ENCODE data around the gene EEF1AKMT3. TPM values are rescaled to one million over a fixed set of nuclear protein-coding genes. Genes with fewer than 3 reads are reported as not detected.
"Not testable (repeated sequence)": the region's sequence is repeated elsewhere in the genome, so short reads cannot be mapped to it uniquely, and the experiment has no call there.

Gene EEF1AKMT3
- total RNA-seq, 1 experiment from 2014 or later = 5.0 TPM

DNA sequence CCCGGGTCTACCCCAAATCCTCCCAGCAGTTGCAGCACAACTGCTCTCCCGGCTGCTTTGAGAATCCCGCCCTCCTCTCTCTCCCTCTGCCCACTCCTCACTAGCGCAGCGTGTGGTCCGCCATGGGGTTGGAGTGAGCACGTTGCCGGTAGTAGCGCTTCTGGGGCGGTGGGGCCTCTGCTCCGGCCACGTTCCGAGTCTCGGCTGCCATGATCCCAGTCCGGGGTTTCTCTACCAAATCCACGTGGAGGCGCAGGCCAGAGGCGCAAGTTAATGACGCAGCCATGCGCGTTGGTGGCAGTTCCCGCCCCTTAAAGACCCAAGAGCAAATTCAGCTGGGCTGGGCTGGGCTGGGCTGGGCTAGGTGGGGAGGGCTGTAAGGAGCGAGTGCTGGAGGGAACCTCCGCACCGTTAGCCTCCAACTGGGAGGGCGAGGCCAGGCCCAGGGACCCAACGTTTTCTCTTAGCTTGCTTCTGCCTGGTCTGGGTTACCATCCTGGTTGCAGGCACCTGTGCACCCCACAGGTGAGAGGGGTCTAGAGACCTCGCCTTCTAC, 463 bp upstream of the EEF1AKMT3 start, which contains the start of gene METTL1:
Gene METTL1, minus strand, starts transcription at position 233 of the 556 bp plus-strand sequence. Its CDS starts 22 bp downstream, at position 211.
- Histone ChIP-seq H3K4me3 (ENCODE audit: low read depth, low read length) (peak within 1 kb of the TSS; percentile 82), H3K27me3 (replicated peaks; ENCODE audit: control insufficient read depth, insufficient read depth, low read length) (no peaks in the 10 kb centered on the region), H3K36me3 (ENCODE audit: control insufficient read depth, insufficient read depth, low read length) (peaks cover 3% of the 10 kb centered on the region), H3K9me3 (no peaks in the 10 kb centered on the region), H3K4me1 (peaks cover 14% of the 10 kb centered on the region)
- peaks cover 8% of the 10 kb centered on the region for H3K4me1 Mint-ChIP-seq (ENCODE audit: low read depth, unreplicated experiment)
- peak within 1 kb of the TSS; percentile 97 for H3K27ac Mint-ChIP-seq (ENCODE audit: unreplicated experiment)
- TF ChIP-seq, protein P1, sequence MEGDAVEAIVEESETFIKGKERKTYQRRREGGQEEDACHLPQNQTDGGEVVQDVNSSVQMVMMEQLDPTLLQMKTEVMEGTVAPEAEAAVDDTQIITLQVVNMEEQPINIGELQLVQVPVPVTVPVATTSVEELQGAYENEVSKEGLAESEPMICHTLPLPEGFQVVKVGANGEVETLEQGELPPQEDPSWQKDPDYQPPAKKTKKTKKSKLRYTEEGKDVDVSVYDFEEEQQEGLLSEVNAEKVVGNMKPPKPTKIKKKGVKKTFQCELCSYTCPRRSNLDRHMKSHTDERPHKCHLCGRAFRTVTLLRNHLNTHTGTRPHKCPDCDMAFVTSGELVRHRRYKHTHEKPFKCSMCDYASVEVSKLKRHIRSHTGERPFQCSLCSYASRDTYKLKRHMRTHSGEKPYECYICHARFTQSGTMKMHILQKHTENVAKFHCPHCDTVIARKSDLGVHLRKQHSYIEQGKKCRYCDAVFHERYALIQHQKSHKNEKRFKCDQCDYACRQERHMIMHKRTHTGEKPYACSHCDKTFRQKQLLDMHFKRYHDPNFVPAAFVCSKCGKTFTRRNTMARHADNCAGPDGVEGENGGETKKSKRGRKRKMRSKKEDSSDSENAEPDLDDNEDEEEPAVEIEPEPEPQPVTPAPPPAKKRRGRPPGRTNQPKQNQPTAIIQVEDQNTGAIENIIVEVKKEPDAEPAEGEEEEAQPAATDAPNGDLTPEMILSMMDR (IDR thresholded peaks at IDR 0.05; ENCODE audit: insufficient read depth in 1 of 2, low read depth in 1 of 2, low read length in 1 of 2, severe bottlenecking in 1 of 2, unreplicated experiment in 1 of 2) = no peak
- H3K36me3 Mint-ChIP-seq (ENCODE audit: insufficient read depth, unreplicated experiment) = peaks cover 24% of the 10 kb centered on the region
- POLR2A ChIA-PET = interaction anchor here (0.6 to 1.2 kb wide), 9 partner anchors 10 to 169 kb away, joined by 3 to 7 read pairs (median 3); partner anchors contain the start of genes ATP23, CDK4, CTDSP2 and TSPAN31
- no peaks in the 10 kb centered on the region for H3K27me3 Mint-ChIP-seq (ENCODE audit: insufficient read depth, unreplicated experiment)
- CTCF ChIA-PET = interaction anchor here (0.8 to 1.0 kb wide), 4 partner anchors 9 to 20 kb away, joined by 3 to 6 read pairs (median 4); partner anchors contain the start of genes CDK4 and TSFM
- intact Hi-C loops (cut with micrococcal nuclease; ENCODE audit: unreplicated experiment) = loop anchor here (1.0 kb wide), 1 partner anchor 10 kb away; the partner anchor contains the start of gene TSFM
- peak; percentile 94 to 96 for DNase-seq
- peak within 1 kb of the TSS; percentile 88 for H3K4me3 Mint-ChIP-seq (ENCODE audit: unreplicated experiment)
- BruUV-seq (replicated peaks) = no TSS peak
- H3K9me3 Mint-ChIP-seq (ENCODE audit: unreplicated experiment) = no peaks in the 10 kb centered on the region

DNA sequence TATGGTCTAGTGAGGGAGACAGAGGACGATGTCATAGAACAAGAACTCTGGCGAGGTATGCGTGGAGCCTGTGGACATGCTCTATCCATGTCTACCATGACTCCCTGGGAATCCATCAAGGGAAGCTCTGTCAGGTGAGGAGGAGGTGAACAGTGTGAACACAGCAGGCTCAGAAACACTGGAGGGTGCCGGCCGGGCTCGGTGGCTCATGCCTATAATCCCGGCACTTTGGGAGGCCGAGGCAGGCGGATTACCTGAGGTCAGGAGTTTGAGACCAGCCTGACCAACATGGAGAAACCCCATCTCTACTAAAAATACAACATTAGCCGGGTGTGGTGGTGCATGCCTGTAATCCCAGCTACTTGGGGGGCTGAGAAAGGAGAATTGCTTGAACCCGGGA, 2.2 kb downstream of the EEF1AKMT3 start:
- BruUV-seq (replicated peaks); H3K27me3 Mint-ChIP-seq (ENCODE audit: insufficient read depth, unreplicated experiment): not testable (repeated sequence)

DNA sequence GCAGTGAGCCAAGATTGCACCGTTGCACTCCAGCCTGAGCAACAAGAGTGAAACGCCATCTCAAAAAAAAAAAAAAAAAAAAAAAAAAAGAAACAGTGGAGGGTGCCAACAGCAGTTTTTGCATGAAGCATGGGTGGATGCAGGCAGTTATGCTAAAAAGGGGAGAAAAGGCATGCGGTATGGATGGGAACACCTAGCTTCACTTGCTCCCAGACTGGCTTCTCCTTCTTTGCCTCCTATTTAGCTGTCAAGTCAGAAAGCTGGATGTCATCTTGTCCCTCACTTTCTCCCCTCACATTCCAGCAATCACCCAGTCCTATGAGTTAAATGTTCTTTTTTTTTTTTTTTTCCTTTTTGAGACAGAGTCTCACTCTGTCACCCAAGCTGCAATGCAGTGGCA, 2.6 kb downstream of the EEF1AKMT3 start:
- POLR2A ChIA-PET = no interaction called here
- no peaks in the 10 kb centered on the region for H3K9me3 Mint-ChIP-seq (ENCODE audit: unreplicated experiment)
- no peak overlapping the region for H3K27ac Mint-ChIP-seq (ENCODE audit: unreplicated experiment)
- no TSS peak for BruUV-seq (replicated peaks)
- no peak for DNase-seq
- H3K4me3 ChIP-seq (ENCODE audit: low read depth, low read length) = no peak overlapping the region
- peaks cover 3% of the 10 kb centered on the region for H3K36me3 ChIP-seq (ENCODE audit: control insufficient read depth, insufficient read depth, low read length)
- no peaks in the 10 kb centered on the region for H3K27me3 Mint-ChIP-seq (ENCODE audit: insufficient read depth, unreplicated experiment)
- no peak overlapping the region for H3K4me3 Mint-ChIP-seq (ENCODE audit: unreplicated experiment)
- H3K36me3 Mint-ChIP-seq (ENCODE audit: insufficient read depth, unreplicated experiment) = peaks cover 22% of the 10 kb centered on the region
- CTCF ChIA-PET = interaction anchor here (0.8 kb wide), 1 partner anchor 8 kb away, joined by 3 read pairs; no protein-coding TSS in a partner anchor
- no peaks in the 10 kb centered on the region for H3K9me3 ChIP-seq
- intact Hi-C loops (cut with micrococcal nuclease; ENCODE audit: unreplicated experiment) = no loop called here
- peaks cover 9% of the 10 kb centered on the region for H3K4me1 ChIP-seq
- H3K4me1 Mint-ChIP-seq (ENCODE audit: low read depth, unreplicated experiment) = peaks cover 7% of the 10 kb centered on the region
- no peaks in the 10 kb centered on the region for H3K27me3 ChIP-seq (replicated peaks; ENCODE audit: control insufficient read depth, insufficient read depth, low read length)
- TF ChIP-seq, protein P1 (IDR thresholded peaks at IDR 0.05; ENCODE audit: insufficient read depth in 1 of 2, low read depth in 1 of 2, low read length in 1 of 2, severe bottlenecking in 1 of 2, unreplicated experiment in 1 of 2) = no peak

More for the DNA sequence above, 2.2 kb downstream of the EEF1AKMT3 start:
- H3K4me3 ChIP-seq (ENCODE audit: low read depth, low read length); H3K9me3 ChIP-seq; H3K4me3 Mint-ChIP-seq (ENCODE audit: unreplicated experiment); H3K4me1 Mint-ChIP-seq (ENCODE audit: low read depth, unreplicated experiment); DNase-seq; H3K4me1 ChIP-seq; H3K9me3 Mint-ChIP-seq (ENCODE audit: unreplicated experiment); intact Hi-C loops (cut with micrococcal nuclease; ENCODE audit: unreplicated experiment); H3K36me3 ChIP-seq (ENCODE audit: control insufficient read depth, insufficient read depth, low read length); H3K27me3 ChIP-seq (replicated peaks; ENCODE audit: control insufficient read depth, insufficient read depth, low read length); H3K27ac Mint-ChIP-seq (ENCODE audit: unreplicated experiment); POLR2A ChIA-PET: not testable (repeated sequence)
- peaks cover 22% of the 10 kb centered on the region for H3K36me3 Mint-ChIP-seq (ENCODE audit: insufficient read depth, unreplicated experiment)
- CTCF ChIA-PET = interaction anchor here (0.8 kb wide), 1 partner anchor 9 kb away, joined by 3 read pairs; no protein-coding TSS in a partner anchor

Measured in Caco-2 (cell line).